Liver (tissue), 9 donors: Measurements from ENCODE around the gene GUK1. TPM values are rescaled to one million over a fixed set of nuclear protein-coding genes. Genes with fewer than 3 reads are reported as not detected.

Source experiments
- DNase-seq: peaks from one replicate; pipeline ENCODE4 v3.0.0-alpha.2; 2017; ENCODE audit warnings: low spot score
- H3K27ac ChIP-seq, 2 donors: one replicate each; pipeline ENCODE4 v1.7.0; 2013; ENCODE audit warnings: inconsistent platforms in 2 of 2, low read length in 2 of 2, control low read depth in 1 of 2, low read depth in 1 of 2, mild to moderate bottlenecking in 1 of 2
- H3K27me3 ChIP-seq, 4 donors: one replicate each; pipeline versions ENCODE4 v1.6.1 to v1.7.0; 2013; ENCODE audit warnings: low read length in 3 of 4, inconsistent platforms in 1 of 4, mild to moderate bottlenecking in 1 of 4, moderate library complexity in 1 of 4; ENCODE audit not compliant: control insufficient read depth in 4 of 4, insufficient read depth in 4 of 4
- H3K36me3 ChIP-seq, 4 donors: one replicate each; pipeline versions ENCODE4 v1.6.1 to v1.7.0; 2013; ENCODE audit warnings: low read length in 3 of 4, mild to moderate bottlenecking in 3 of 4, low read depth in 1 of 4, moderate library complexity in 1 of 4; ENCODE audit not compliant: control insufficient read depth in 4 of 4, insufficient read depth in 3 of 4
- H3K4me1 ChIP-seq, 4 donors: one replicate each; pipeline versions ENCODE4 v1.6.1 to v1.7.0; 2013; ENCODE audit warnings: low read length in 3 of 4, mild to moderate bottlenecking in 3 of 4, moderate library complexity in 1 of 4; ENCODE audit not compliant: control insufficient read depth in 4 of 4, insufficient read depth in 4 of 4
- H3K4me3 ChIP-seq, 3 donors: one replicate each; pipeline versions ENCODE4 v1.6.1 to v1.7.0; 2013; ENCODE audit warnings: low read length in 3 of 3, control low read depth in 1 of 3, low read depth in 1 of 3, mild to moderate bottlenecking in 1 of 3
- H3K9ac ChIP-seq, 2 donors: one replicate each; pipeline ENCODE4 v1.7.0; 2013; ENCODE audit warnings: low read length in 2 of 2, mild to moderate bottlenecking in 2 of 2, moderate library complexity in 2 of 2, control low read depth in 1 of 2, low read depth in 1 of 2
- H3K9me3 ChIP-seq, 4 donors: one replicate each; pipeline versions ENCODE4 v1.6.1 to v1.7.0; 2013; ENCODE audit warnings: low read length in 3 of 4; ENCODE audit not compliant: control insufficient read depth in 4 of 4
- EGR1 ChIP-seq, 2 donors: IDR thresholded peaks; 2 replicates each; pipeline ENCODE4 v1.6.1; 2016 to 2018; ENCODE audit warnings: antibody characterized with exemption in 2 of 2, low read depth in 2 of 2
- FOXA1 ChIP-seq: IDR thresholded peaks from 2 replicates; pipeline ENCODE4 v1.6.1; 2016; ENCODE audit warnings: antibody characterized with exemption
- FOXA2 ChIP-seq: IDR thresholded peaks from 2 replicates; pipeline ENCODE4 v1.6.1; 2016; ENCODE audit warnings: antibody characterized with exemption
- GABPA ChIP-seq, 2 donors: IDR thresholded peaks in 1 of 2; conservative IDR thresholded peaks in 1 of 2; 2 replicates each; pipeline ENCODE4 v1.6.1; 2016; ENCODE audit warnings: antibody characterized with exemption in 2 of 2, mild to moderate bottlenecking in 1 of 2, moderate library complexity in 1 of 2
- HNF4A ChIP-seq, 2 donors: conservative IDR thresholded peaks; 2 replicates each; pipeline ENCODE4 v1.6.1; 2016; ENCODE audit warnings: antibody characterized with exemption in 2 of 2, mild to moderate bottlenecking in 2 of 2
- HNF4G ChIP-seq: IDR thresholded peaks from 2 replicates; pipeline ENCODE4 v1.6.1; 2016; ENCODE audit warnings: antibody characterized with exemption
- JUND ChIP-seq, 2 donors: IDR thresholded peaks; 2 replicates each; pipeline ENCODE4 v1.6.1; 2016; ENCODE audit warnings: antibody characterized with exemption in 2 of 2
- NR2F2 ChIP-seq: IDR thresholded peaks from 2 replicates; pipeline ENCODE4 v1.6.1; 2016; ENCODE audit warnings: antibody characterized with exemption
- RXRA ChIP-seq, 2 donors: IDR thresholded peaks; 2 replicates each; pipeline ENCODE4 v1.6.1; 2017 to 2018; ENCODE audit warnings: antibody characterized with exemption in 2 of 2, mild to moderate bottlenecking in 1 of 2
- SP1 ChIP-seq: IDR thresholded peaks from 2 replicates; pipeline ENCODE4 v1.6.1; 2018; ENCODE audit warnings: antibody characterized with exemption, mild to moderate bottlenecking
- YY1 ChIP-seq: IDR thresholded peaks from 2 replicates; pipeline ENCODE4 v1.6.1; 2016; ENCODE audit warnings: antibody characterized with exemption, mild to moderate bottlenecking
- WGBS: extraction: QIAGEN DNeasy Blood & Tissue Kit; methylation state at CpG from one replicate; pipeline ENCODE4 v1.1.7; 2013; 5-methylcytosine and 5-hydroxymethylcytosine counted together
- polyA plus RNA-seq, 2 donors: library from polyadenylated mRNA; stranded (reverse) in 1 of 2; unstranded in 1 of 2; fragments of 200-250 nt in 1 of 2; fragments of >200 nt in 1 of 2; fragmentation: Nextera tagmentation in 1 of 2; extraction: Ambion mirVana in 1 of 2; gene quantifications; one replicate each; pipeline versions ENCODE4 v1.2.1 to v1.2.3, GENCODE V29; 2013 to 2015
- total RNA-seq, 2 donors: library from RNA; depleted of rRNA; stranded (reverse); fragments of >200 nt; gene quantifications; one replicate each; pipeline ENCODE4 v1.2.3, GENCODE V29; 2014
- TF ChIP-seq, protein P1 (sequence below): fragments of 150-350 bp; IDR thresholded peaks from 2 replicates; pipeline ENCODE4 v1.5.1; 2017; ENCODE audit warnings: improper control_type of control experiment, low read depth, low read length; ENCODE audit not compliant: missing input control
- TF ChIP-seq, protein P2 (sequence below): IDR thresholded peaks from 2 replicates; pipeline ENCODE4 v1.6.1; 2016; ENCODE audit warnings: antibody characterized with exemption
- TF ChIP-seq, protein P3 (sequence below): IDR thresholded peaks from 2 replicates; pipeline ENCODE4 v1.6.1; 2016; ENCODE audit warnings: antibody characterized with exemption
- donor health status: healthy.
- donor health status: healthy.
- donor health status: healthy.
- donor health status: healthy.
- donor health status: healthy.

GUK1 gene
- total and polyA plus RNA-seq, 4 donors = 147 to 251 (median 216) TPM

DNA sequence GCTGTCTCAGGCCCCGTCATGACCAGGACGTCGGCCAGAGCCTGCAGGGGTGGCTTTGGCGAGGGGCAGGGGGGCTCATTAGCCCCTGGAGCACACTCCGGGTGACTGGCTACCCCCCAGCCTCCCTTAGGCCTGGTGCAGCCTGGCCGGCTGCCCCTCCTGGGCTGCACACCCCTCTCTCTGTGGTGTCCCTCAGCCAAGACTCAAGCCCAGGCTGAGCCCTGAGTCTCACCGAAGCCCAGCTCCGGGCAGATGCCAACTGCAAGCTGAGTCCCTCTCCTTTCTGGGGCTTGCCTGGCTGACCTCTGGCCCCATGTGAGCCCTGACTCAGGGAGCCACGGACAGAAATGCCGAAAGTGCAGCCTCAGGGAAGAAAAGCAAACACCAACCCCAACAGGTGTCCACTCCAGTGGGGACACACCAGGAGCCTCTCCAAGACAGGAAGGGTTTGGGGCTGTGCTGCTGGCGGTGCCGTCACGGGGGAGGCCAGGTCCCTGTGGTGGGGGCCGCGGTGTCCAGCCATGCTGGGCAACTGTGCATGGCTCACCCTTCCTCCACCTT lies 20.2 kb downstream of the GUK1 start:
- Histone ChIP-seq H3K27me3 (no peaks in the 10 kb centered on the region), H3K36me3 (no peaks in the 10 kb centered on the region), H3K9me3 (no peaks in the 10 kb centered on the region), H3K9ac (no peak overlapping the region), H3K4me1 (peaks cover 0 to 18% (median 0%) of the 10 kb centered on the region in 4 donors), H3K4me3 (no peak overlapping the region), H3K27ac (no peak overlapping the region)
- 69% methylated on average over 15 of the region's 15 CpGs for WGBS
- DNase-seq = no peak
- TF ChIP-seq, protein P1, sequence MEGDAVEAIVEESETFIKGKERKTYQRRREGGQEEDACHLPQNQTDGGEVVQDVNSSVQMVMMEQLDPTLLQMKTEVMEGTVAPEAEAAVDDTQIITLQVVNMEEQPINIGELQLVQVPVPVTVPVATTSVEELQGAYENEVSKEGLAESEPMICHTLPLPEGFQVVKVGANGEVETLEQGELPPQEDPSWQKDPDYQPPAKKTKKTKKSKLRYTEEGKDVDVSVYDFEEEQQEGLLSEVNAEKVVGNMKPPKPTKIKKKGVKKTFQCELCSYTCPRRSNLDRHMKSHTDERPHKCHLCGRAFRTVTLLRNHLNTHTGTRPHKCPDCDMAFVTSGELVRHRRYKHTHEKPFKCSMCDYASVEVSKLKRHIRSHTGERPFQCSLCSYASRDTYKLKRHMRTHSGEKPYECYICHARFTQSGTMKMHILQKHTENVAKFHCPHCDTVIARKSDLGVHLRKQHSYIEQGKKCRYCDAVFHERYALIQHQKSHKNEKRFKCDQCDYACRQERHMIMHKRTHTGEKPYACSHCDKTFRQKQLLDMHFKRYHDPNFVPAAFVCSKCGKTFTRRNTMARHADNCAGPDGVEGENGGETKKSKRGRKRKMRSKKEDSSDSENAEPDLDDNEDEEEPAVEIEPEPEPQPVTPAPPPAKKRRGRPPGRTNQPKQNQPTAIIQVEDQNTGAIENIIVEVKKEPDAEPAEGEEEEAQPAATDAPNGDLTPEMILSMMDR = no peak
- TF ChIP-seq FOXA1 (no peak), JUND (IDR thresholded peaks at IDR 0.05) (no peak)

DNA sequence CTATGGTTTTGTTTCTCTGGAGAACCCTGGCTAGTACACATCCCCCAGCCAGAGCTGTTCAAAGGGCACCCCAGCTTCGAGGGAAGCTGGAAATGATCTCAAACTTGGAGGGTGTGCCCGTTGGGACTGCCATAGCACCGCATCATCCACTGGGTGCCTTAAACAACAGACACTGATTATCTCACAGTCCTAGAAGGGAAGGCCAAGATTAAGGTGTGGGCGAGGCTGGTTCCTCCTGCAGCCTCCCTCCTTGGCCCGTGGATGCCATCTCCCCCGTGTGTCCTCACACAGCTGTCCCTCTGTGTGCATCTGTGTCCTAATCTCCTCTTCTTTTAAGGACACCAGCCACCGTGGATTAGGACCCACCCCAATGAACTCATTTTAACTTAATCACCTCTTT lies 21.3 kb downstream of the GUK1 start:
- DNase-seq = no peak

DNA sequence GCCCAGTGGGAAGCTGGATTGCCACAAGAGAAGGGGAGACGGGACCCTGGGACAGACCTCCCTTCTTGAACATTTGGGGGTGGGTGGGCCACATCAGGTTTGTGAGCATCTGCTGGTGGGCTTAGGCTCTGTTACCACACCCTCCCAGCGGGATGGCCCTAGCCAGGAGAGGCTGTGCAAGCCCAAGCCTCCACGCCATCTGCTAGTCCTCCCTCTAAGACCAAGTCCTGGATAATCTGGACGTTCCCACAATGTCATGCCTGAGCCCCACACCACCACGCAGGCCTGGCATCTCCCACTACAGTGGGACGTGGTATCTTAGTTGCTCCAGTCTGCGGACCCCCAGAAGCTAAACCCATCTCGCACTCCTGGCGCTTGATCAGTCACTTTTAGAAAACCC lies 21.8 kb downstream of the GUK1 start:
- H3K27me3 ChIP-seq = no peaks in the 10 kb centered on the region
- H3K9ac ChIP-seq = no peak overlapping the region
- no peak for DNase-seq
- H3K4me3 ChIP-seq = no peak overlapping the region
- no peaks in the 10 kb centered on the region for H3K36me3 ChIP-seq
- no peaks in the 10 kb centered on the region for H3K9me3 ChIP-seq
- H3K27ac ChIP-seq = peak overlapping the region in 1 of 2 donors; percentile 41
- TF ChIP-seq YY1 (no peak), FOXA2 (no peak), GABPA (IDR thresholded peaks at IDR 0.05 in 1 of 2, conservative IDR thresholded peaks at IDR 0.05 in 1 of 2) (no peak), HNF4G (no peak), SP1 (no peak), HNF4A (conservative IDR thresholded peaks at IDR 0.05) (no peak), NR2F2 (no peak), EGR1 (IDR thresholded peaks at IDR 0.05; ENCODE audit: low read depth in 2 of 2) (no peak), FOXA1 (no peak)
- TF ChIP-seq, protein P2, sequence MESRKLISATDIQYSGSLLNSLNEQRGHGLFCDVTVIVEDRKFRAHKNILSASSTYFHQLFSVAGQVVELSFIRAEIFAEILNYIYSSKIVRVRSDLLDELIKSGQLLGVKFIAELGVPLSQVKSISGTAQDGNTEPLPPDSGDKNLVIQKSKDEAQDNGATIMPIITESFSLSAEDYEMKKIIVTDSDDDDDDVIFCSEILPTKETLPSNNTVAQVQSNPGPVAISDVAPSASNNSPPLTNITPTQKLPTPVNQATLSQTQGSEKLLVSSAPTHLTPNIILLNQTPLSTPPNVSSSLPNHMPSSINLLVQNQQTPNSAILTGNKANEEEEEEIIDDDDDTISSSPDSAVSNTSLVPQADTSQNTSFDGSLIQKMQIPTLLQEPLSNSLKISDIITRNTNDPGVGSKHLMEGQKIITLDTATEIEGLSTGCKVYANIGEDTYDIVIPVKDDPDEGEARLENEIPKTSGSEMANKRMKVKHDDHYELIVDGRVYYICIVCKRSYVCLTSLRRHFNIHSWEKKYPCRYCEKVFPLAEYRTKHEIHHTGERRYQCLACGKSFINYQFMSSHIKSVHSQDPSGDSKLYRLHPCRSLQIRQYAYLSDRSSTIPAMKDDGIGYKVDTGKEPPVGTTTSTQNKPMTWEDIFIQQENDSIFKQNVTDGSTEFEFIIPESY = no peak
- TF ChIP-seq, protein P3, sequence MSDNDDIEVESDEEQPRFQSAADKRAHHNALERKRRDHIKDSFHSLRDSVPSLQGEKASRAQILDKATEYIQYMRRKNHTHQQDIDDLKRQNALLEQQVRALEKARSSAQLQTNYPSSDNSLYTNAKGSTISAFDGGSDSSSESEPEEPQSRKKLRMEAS = no peak
- 78% methylated on average over 9 of the region's 9 CpGs for WGBS
- peaks cover 0 to 18% (median 3%) of the 10 kb centered on the region in 4 donors for H3K4me1 ChIP-seq

More for the DNA sequence above, 21.3 kb downstream of the GUK1 start:
- Histone ChIP-seq H3K27ac (no peak overlapping the region), H3K4me3 (no peak overlapping the region), H3K9ac (no peak overlapping the region), H3K36me3 (no peaks in the 10 kb centered on the region), H3K4me1 (peaks cover 0 to 16% (median under 1%) of the 10 kb centered on the region in 4 donors), H3K9me3 (no peaks in the 10 kb centered on the region), H3K27me3 (no peaks in the 10 kb centered on the region)
- TF ChIP-seq FOXA2 = no peak
- TF ChIP-seq FOXA1 = no peak
- TF ChIP-seq, protein P1 = no peak
- TF ChIP-seq, protein P2 = no peak
- TF ChIP-seq, protein P3 = no peak
- no peak for TF ChIP-seq HNF4A (conservative IDR thresholded peaks at IDR 0.05)
- no peak for TF ChIP-seq HNF4G
- no peak for TF ChIP-seq RXRA (IDR thresholded peaks at IDR 0.05)
- WGBS = 40% methylated on average over 7 of the region's 7 CpGs
